PC-9 (cell line): ENCODE results near the gene MAML3. TPM values are rescaled to one million over a fixed set of nuclear protein-coding genes. Genes with fewer than 3 reads are reported as not detected.

Experiments
- BruUV-seq: library from RNA; stranded (reverse); fragments of 400-500 nt; replicated peaks from 2 replicates; lab custom pipeline; 2021; lab: Mats Ljungman, UMichigan
- CTCF ChIA-PET: fragments of 300-600 bp; sonication (Branson Sonifier 250); formaldehyde crosslinking; loops from one replicate; lab custom pipeline; 2022; ENCODE audit warnings: antibody characterized with exemption; lab: Charles Lee
- POLR2A ChIA-PET: fragments of 300-600 bp; sonication (Branson Sonifier 250); formaldehyde crosslinking; loops from one replicate; lab custom pipeline; 2022; ENCODE audit warnings: antibody characterized with exemption; ENCODE audit not compliant: unreplicated experiment; lab: Charles Lee
- DNase-seq, 2 experiments: peaks; one replicate each; pipeline versions ENCODE4 v3.0.0 to v3.0.0-alpha.2; 2015 to 2022; ENCODE audit warnings: mixed read lengths in 1 of 2
- H2AFZ ChIP-seq: fragments of 200-600 bp; sonication (generic); 2 replicates; pipeline ENCODE4 v1.8.1; 2017; ENCODE audit warnings: antibody characterized with exemption
- H3F3A ChIP-seq: fragments of 200-600 bp; sonication (generic); 2 replicates; pipeline ENCODE4 v1.8.1; 2017; ENCODE audit warnings: antibody characterized with exemption, mild to moderate bottlenecking, low read depth; ENCODE audit not compliant: insufficient read depth
- H3K27ac ChIP-seq: fragments of 200-600 bp; sonication (generic); 2 replicates; pipeline ENCODE4 v1.6.1; 2016; ENCODE audit warnings: mixed run types
- H3K27me3 ChIP-seq: fragments of 200-600 bp; sonication (generic); 2 replicates; pipeline ENCODE4 v1.6.1; 2016; ENCODE audit warnings: low read depth, mixed run types; ENCODE audit not compliant: insufficient read depth
- H3K36me3 ChIP-seq: fragments of 200-600 bp; sonication (generic); 2 replicates; pipeline ENCODE4 v1.6.1; 2016; ENCODE audit warnings: low read depth, mixed run types
- H3K4me1 ChIP-seq: fragments of 200-600 bp; sonication (generic); replicated peaks from 2 replicates; pipeline ENCODE4 v1.6.1; 2016; ENCODE audit warnings: mixed run types; ENCODE audit not compliant: insufficient read depth
- H3K4me2 ChIP-seq: fragments of 200-600 bp; sonication (generic); 2 replicates; pipeline ENCODE4 v1.6.1; 2017; ENCODE audit warnings: mixed run types
- H3K4me3 ChIP-seq: fragments of 200-600 bp; sonication (generic); 2 replicates; pipeline ENCODE4 v1.6.1; 2016; ENCODE audit warnings: mixed run types
- H3K79me2 ChIP-seq: fragments of 200-600 bp; sonication (generic); 2 replicates; pipeline ENCODE4 v1.6.1; 2017; ENCODE audit warnings: low read depth, mixed run types
- H3K9me2 ChIP-seq: fragments of 200-600 bp; sonication (generic); 2 replicates; pipeline ENCODE4 v1.8.1; 2017; ENCODE audit warnings: mild to moderate bottlenecking; ENCODE audit not compliant: insufficient read depth
- H3K9me3 ChIP-seq: fragments of 200-600 bp; sonication (generic); 2 replicates; pipeline ENCODE4 v1.8.1; 2016; ENCODE audit warnings: low read depth; ENCODE audit not compliant: insufficient read depth
- H4K20me1 ChIP-seq: fragments of 200-600 bp; sonication (generic); 2 replicates; pipeline ENCODE4 v1.8.1; 2017; ENCODE audit not compliant: insufficient read depth
- EZH2 ChIP-seq: fragments of 200-600 bp; sonication (generic); IDR thresholded peaks from 2 replicates; pipeline ENCODE4 v1.8.0; 2017; ENCODE audit warnings: antibody characterized with exemption, low read depth
- intact Hi-C: fragments of 100-400 bp; cut with micrococcal nuclease; formaldehyde crosslinking; loops from one replicate; pipeline ENCODE4 v1.10.0; 2022; ENCODE audit not compliant: unreplicated experiment
- total RNA-seq: library from RNA; stranded (reverse); gene quantifications from 2 replicates; pipeline ENCODE4 v1.2.3, GENCODE V29; 2021
- TF ChIP-seq, protein P1 (sequence below): fragments of 200-600 bp; sonication (generic); conservative IDR thresholded peaks from 2 replicates; pipeline ENCODE4 v1.6.1; 2017; ENCODE audit warnings: mixed run types, antibody characterized with exemption, mild to moderate bottlenecking, moderate library complexity

Gene MAML3
- total RNA-seq, 1 experiment from 2014 or later: 15.2 TPM

DNA sequence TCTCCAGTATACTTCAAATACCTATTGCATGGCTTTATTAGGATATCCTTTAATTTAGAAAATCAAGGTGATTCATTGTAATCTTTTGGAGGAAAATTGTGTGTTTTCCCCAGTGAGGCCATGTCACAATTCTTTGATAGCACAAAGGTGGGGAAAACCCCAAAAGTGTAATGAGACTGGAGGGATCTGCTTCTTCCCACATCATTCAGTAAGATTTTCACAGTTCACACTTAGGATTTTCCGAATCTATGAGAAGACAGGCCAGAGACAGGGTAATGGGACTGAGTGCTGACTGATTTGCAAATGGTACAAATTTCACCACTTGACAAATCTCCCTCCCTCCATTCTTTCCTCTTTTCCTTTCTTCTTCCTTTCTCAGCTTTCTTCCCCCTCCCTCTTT lies 307.2 kb downstream of the MAML3 start:
- no peak for DNase-seq
- no peaks in the 10 kb centered on the region for H3K9me2 ChIP-seq
- H3K4me3 ChIP-seq: no peak overlapping the region
- H3F3A ChIP-seq: no peaks in the 10 kb centered on the region
- intact Hi-C loops: no loop called here
- ChIA-PET POLR2A (no interaction called here), CTCF (no interaction called here)
- H2AFZ ChIP-seq: no peak overlapping the region
- no peaks in the 10 kb centered on the region for H3K4me1 ChIP-seq
- BruUV-seq: no TSS peak
- H3K79me2 ChIP-seq: no peaks in the 10 kb centered on the region
- no peak overlapping the region for H3K27ac ChIP-seq
- no peaks in the 10 kb centered on the region for H3K27me3 ChIP-seq
- no peaks in the 10 kb centered on the region for H4K20me1 ChIP-seq
- TF ChIP-seq EZH2: no peak
- TF ChIP-seq, protein P1, sequence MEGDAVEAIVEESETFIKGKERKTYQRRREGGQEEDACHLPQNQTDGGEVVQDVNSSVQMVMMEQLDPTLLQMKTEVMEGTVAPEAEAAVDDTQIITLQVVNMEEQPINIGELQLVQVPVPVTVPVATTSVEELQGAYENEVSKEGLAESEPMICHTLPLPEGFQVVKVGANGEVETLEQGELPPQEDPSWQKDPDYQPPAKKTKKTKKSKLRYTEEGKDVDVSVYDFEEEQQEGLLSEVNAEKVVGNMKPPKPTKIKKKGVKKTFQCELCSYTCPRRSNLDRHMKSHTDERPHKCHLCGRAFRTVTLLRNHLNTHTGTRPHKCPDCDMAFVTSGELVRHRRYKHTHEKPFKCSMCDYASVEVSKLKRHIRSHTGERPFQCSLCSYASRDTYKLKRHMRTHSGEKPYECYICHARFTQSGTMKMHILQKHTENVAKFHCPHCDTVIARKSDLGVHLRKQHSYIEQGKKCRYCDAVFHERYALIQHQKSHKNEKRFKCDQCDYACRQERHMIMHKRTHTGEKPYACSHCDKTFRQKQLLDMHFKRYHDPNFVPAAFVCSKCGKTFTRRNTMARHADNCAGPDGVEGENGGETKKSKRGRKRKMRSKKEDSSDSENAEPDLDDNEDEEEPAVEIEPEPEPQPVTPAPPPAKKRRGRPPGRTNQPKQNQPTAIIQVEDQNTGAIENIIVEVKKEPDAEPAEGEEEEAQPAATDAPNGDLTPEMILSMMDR: no peak
- no peaks in the 10 kb centered on the region for H3K9me3 ChIP-seq
- H3K4me2 ChIP-seq: no peak overlapping the region
- no peaks in the 10 kb centered on the region for H3K36me3 ChIP-seq

- intact Hi-C loops: no loop called here
- H3K79me2 ChIP-seq: no peaks in the 10 kb centered on the region
- no peaks in the 10 kb centered on the region for H3K9me3 ChIP-seq
- POLR2A ChIA-PET: no interaction called here
- no peaks in the 10 kb centered on the region for H3K9me2 ChIP-seq
- DNase-seq: no peak
- CTCF ChIA-PET: no interaction called here
- H3F3A ChIP-seq: no peaks in the 10 kb centered on the region
- H4K20me1 ChIP-seq: no peaks in the 10 kb centered on the region
- H3K36me3 ChIP-seq: no peaks in the 10 kb centered on the region
- TF ChIP-seq EZH2: no peak
- TF ChIP-seq, protein P1: no peak
- H3K27ac ChIP-seq: no peak overlapping the region
- no peak overlapping the region for H3K4me3 ChIP-seq
- no peaks in the 10 kb centered on the region for H3K27me3 ChIP-seq
- H3K4me2 ChIP-seq: no peak overlapping the region
- H3K4me1 ChIP-seq: no peaks in the 10 kb centered on the region
- no peak overlapping the region for H2AFZ ChIP-seq
- BruUV-seq: no TSS peak
These were observed 308.4 kb downstream of the MAML3 start for GRCh38 chr4:139845453-139846093.

- TF ChIP-seq EZH2: no peak
- TF ChIP-seq, protein P1: no peak
- no peaks in the 10 kb centered on the region for H3K79me2 ChIP-seq
- CTCF ChIA-PET: no interaction called here
These were observed 309.4 kb downstream of the MAML3 start for GRCh38 chr4:139844459-139845036.

More at GRCh38 chr4:139844459-139845036, 309.4 kb downstream of the MAML3 start:
- no peaks in the 10 kb centered on the region for H3K9me2 ChIP-seq
- no peak overlapping the region for H3K4me3 ChIP-seq
- H3K27me3 ChIP-seq: no peaks in the 10 kb centered on the region
- DNase-seq: no peak
- H3K9me3 ChIP-seq: no peaks in the 10 kb centered on the region
- no peaks in the 10 kb centered on the region for H3K36me3 ChIP-seq
- H3K4me1 ChIP-seq: no peaks in the 10 kb centered on the region
- intact Hi-C loops: no loop called here
- H3K4me2 ChIP-seq: no peak overlapping the region
- POLR2A ChIA-PET: no interaction called here
- H3K27ac ChIP-seq: no peak overlapping the region
- no peaks in the 10 kb centered on the region for H4K20me1 ChIP-seq
- H2AFZ ChIP-seq: no peak overlapping the region
- H3F3A ChIP-seq: no peaks in the 10 kb centered on the region
- no TSS peak for BruUV-seq
